NOMO-1 treated with DMSO at 0.1 percent for 48 hours (cell line): ENCODE results near the gene GRK6.
"Not testable (repeated sequence)": the region's sequence is repeated elsewhere in the genome, so short reads cannot be mapped to it uniquely, and the experiment has no call there.

Experiments
- DNase-seq: peaks from one replicate; lab custom pipeline; 2025; ENCODE audit not compliant: unreplicated experiment; lab: John Stamatoyannopoulos, UW

Gene GRK6

GRCh38 chr5:177483994-177484901 lies 57.8 kb downstream of the GRK6 start:
- no peak for DNase-seq

GRCh38 chr5:177484902-177485549 lies 58.5 kb downstream of the GRK6 start:
- DNase-seq: no peak

- DNase-seq: not testable (repeated sequence)
Measured at GRCh38 chr5:177485753-177486152, 59.3 kb downstream of the GRK6 start.

- no peak for DNase-seq
Measured at GRCh38 chr5:177486256-177486655, 59.8 kb downstream of the GRK6 start.

GRCh38 chr5:177487144-177487543 lies 60.7 kb downstream of the GRK6 start:
- DNase-seq: no peak

GRCh38 chr5:177487975-177488374 lies 61.5 kb downstream of the GRK6 start:
- no peak for DNase-seq

GRCh38 chr5:177489119-177489716 lies 62.7 kb downstream of the GRK6 start:
- no peak for DNase-seq

- no peak for DNase-seq
Measured at GRCh38 chr5:177490311-177490991, 64.0 kb downstream of the GRK6 start.

- DNase-seq: no peak
Measured at GRCh38 chr5:177490992-177491391, 64.5 kb downstream of the GRK6 start.

- DNase-seq: no peak
Measured at GRCh38 chr5:177491429-177491945, 65.0 kb downstream of the GRK6 start.

- DNase-seq: no peak
Measured at GRCh38 chr5:177491983-177492746, 65.7 kb downstream of the GRK6 start.
